Spleen (tissue), 7 donors: Measurements from ENCODE around the gene ABCA9.

ENCODE experiments used
- CTCF ChIP-seq, 11 experiments: fragments of 200-600 bp in 7 of 11; fragments of 450-650 bp in 4 of 11; sonication (generic) in 4 of 11; IDR thresholded peaks in 8 of 11; conservative IDR thresholded peaks in 3 of 11; 1 replicate in 7 of 11; 2 replicates in 4 of 11; pipeline versions ENCODE4 v1.4.0 to v1.8.0; 2016 to 2021; ENCODE audit warnings: antibody characterized with exemption in 11 of 11, inconsistent platforms in 4 of 11, mild to moderate bottlenecking in 1 of 11
- POLR2A ChIP-seq, 3 donors: fragments of 450-650 bp; IDR thresholded peaks; one replicate each; pipeline ENCODE4 v1.5.1; 2017; ENCODE audit warnings: antibody characterized with exemption in 3 of 3, mild to moderate bottlenecking in 1 of 3
- POLR2AphosphoS5 ChIP-seq, 3 donors: sonication (generic); formaldehyde crosslinking; IDR thresholded peaks; one replicate each; pipeline ENCODE4 v1.5.1; 2017; ENCODE audit warnings: antibody characterized with exemption in 3 of 3
- donor health status: DM: no; HTN: no; CAD: no; lungs with moderate emphysema.
- donor health status: DM: no; HTN: no; CAD: no.
- donor health status: DM: no; HTN: no; CAD: no.

GRCh38 chr17:68954146-68954896, 106.4 kb downstream of the ABCA9 start:
- TF ChIP-seq CTCF (IDR thresholded peaks at IDR 0.05 in 8 of 11, conservative IDR thresholded peaks at IDR 0.05 in 3 of 11), result no peak
- no peak for TF ChIP-seq POLR2AphosphoS5 (IDR thresholded peaks at IDR 0.05)
- no peak for TF ChIP-seq POLR2A (IDR thresholded peaks at IDR 0.05)
